HG02678 (cell line): Measurements from ENCODE around the gene TNFRSF1A.

Source experiments
- ATAC-seq: cut with Tn5 transposase; IDR thresholded peaks from one replicate; pipeline ENCODE4 v1.9.1; 2021; ENCODE audit warnings: mild to moderate bottlenecking, moderate library complexity; ENCODE audit not compliant: unreplicated experiment

Gene TNFRSF1A

GRCh38 chr12:6280672-6281071 lies 61.2 kb downstream of the TNFRSF1A start:
- no peak for ATAC-seq

- ATAC-seq: no peak
These were observed 61.8 kb downstream of the TNFRSF1A start for GRCh38 chr12:6280053-6280469.

GRCh38 chr12:6279631-6280030 lies 62.2 kb downstream of the TNFRSF1A start:
- ATAC-seq: no peak

GRCh38 chr12:6279256-6279628 lies 62.6 kb downstream of the TNFRSF1A start:
- no peak for ATAC-seq
